GM21825 (cell line): ENCODE measurements around the gene EIF1AX.
"Not testable (repeated sequence)": the region's sequence is repeated elsewhere in the genome, so short reads cannot be mapped to it uniquely, and the experiment has no call there.

Experiments
- ATAC-seq: cut with Tn5 transposase; IDR thresholded peaks from one replicate; pipeline ENCODE4 v1.9.1; 2021; ENCODE audit warnings: mild to moderate bottlenecking, moderate library complexity; ENCODE audit not compliant: unreplicated experiment

The EIF1AX gene

GRCh38 chrX:20141281-20142220, at the start of gene EIF1AX:
Gene EIF1AX (minus strand): TSS chrX:20141838. CDS start chrX:20141640, 198 bp downstream.
- ATAC-seq = peak; percentile 99

GRCh38 chrX:20189171-20189570, 47.5 kb upstream of the EIF1AX start:
- ATAC-seq = no peak

GRCh38 chrX:20181598-20182329, 40.1 kb upstream of the EIF1AX start:
- no peak for ATAC-seq

- ATAC-seq = no peak
These were observed 35.5 kb upstream of the EIF1AX start for GRCh38 chrX:20177093-20177492.

- no peak for ATAC-seq
These were observed 32.2 kb upstream of the EIF1AX start for GRCh38 chrX:20173856-20174255.

- ATAC-seq = no peak
These were observed 31.7 kb upstream of the EIF1AX start for GRCh38 chrX:20173313-20173712.

GRCh38 chrX:20171887-20172286, 30.2 kb upstream of the EIF1AX start:
- ATAC-seq = no peak

GRCh38 chrX:20162516-20162915, 20.9 kb upstream of the EIF1AX start:
- not testable (repeated sequence) for ATAC-seq

- no peak for ATAC-seq
These were observed 18.3 kb upstream of the EIF1AX start for GRCh38 chrX:20159797-20160385.

- ATAC-seq = no peak
These were observed 10.1 kb upstream of the EIF1AX start for GRCh38 chrX:20151689-20152088.

- no peak for ATAC-seq
These were observed 7.7 kb upstream of the EIF1AX start for GRCh38 chrX:20149326-20149725.

GRCh38 chrX:20147561-20147960, 5.9 kb upstream of the EIF1AX start:
- no peak for ATAC-seq

- ATAC-seq = no peak
These were observed 2.9 kb upstream of the EIF1AX start for GRCh38 chrX:20144491-20144890.

GRCh38 chrX:20143561-20143960, 1.9 kb upstream of the EIF1AX start:
- ATAC-seq = no peak

- no peak for ATAC-seq
These were observed 1.5 kb upstream of the EIF1AX start for GRCh38 chrX:20143111-20143510.

- ATAC-seq = no peak
These were observed 1.2 kb downstream of the EIF1AX start for GRCh38 chrX:20140420-20140819.

GRCh38 chrX:20139966-20140365, 1.7 kb downstream of the EIF1AX start:
- no peak for ATAC-seq

GRCh38 chrX:20135944-20136343, 5.7 kb downstream of the EIF1AX start:
- no peak for ATAC-seq

GRCh38 chrX:20132666-20133065, 9.0 kb downstream of the EIF1AX start:
- ATAC-seq = no peak

GRCh38 chrX:20130357-20130756, 11.3 kb downstream of the EIF1AX start:
- ATAC-seq = no peak

GRCh38 chrX:20129547-20129946, 12.1 kb downstream of the EIF1AX start:
- no peak for ATAC-seq

- no peak for ATAC-seq
These were observed 13.0 kb downstream of the EIF1AX start for GRCh38 chrX:20128670-20129069.
